ENCODE results near the gene CREBBP.

Gene CREBBP

DNA sequence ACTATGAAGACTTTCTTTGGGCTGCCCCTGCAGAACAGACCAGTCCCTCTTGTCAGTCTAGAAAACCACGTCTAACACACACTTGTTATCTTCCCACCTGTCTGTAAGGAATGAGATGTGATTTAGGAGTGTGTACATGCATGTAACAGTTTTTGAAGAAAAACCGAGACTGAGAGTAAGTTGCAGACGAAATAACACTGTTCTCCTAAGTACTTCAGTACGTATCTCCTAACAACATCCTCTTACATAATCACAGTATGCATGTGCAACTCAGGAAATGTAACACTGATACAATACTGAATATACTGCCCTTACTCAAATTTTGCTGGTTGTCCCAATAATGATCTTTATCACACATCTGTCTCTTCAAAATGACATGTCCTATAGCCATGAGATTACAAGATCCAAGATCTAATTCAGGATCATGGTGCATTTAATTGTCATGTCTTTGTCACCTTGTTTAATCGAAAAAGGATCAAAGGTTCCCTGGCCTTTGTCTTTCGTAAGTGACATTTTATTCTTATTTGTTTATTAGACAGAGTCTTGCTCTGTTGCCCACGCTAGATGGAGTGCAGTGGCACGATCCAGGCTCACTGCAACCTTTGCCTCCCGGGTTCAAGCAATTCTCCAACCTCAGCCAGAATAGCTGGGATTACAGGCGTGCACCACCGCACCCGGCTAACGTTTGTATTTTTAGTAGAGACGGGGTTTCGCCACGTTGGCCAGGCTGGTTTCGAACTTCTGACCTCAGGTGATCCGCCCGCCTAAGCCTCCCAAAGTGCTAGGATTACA, 25.6 kb downstream of the CREBBP start:
- no peak overlapping the region for H3K27ac Mint-ChIP-seq
- H3K9me3 Mint-ChIP-seq: no peaks in the 10 kb centered on the region
- H3K27me3 Mint-ChIP-seq (ENCODE audit: low read depth): no peaks in the 10 kb centered on the region
- no peak overlapping the region for H3K4me3 Mint-ChIP-seq
- H3K36me3 Mint-ChIP-seq (ENCODE audit: low read depth): peaks cover 2% of the 10 kb centered on the region
- peaks cover 34% of the 10 kb centered on the region for H3K4me1 Mint-ChIP-seq (ENCODE audit: low read depth)

GRCh38 chr16:3850544-3850899, 30.0 kb downstream of the CREBBP start:
- H3K36me3 Mint-ChIP-seq (ENCODE audit: low read depth): peaks cover 8% of the 10 kb centered on the region
- H3K9me3 Mint-ChIP-seq: no peaks in the 10 kb centered on the region
- no peak overlapping the region for H3K27ac Mint-ChIP-seq
- peaks cover 18% of the 10 kb centered on the region for H3K4me1 Mint-ChIP-seq (ENCODE audit: low read depth)
- H3K4me3 Mint-ChIP-seq: no peak overlapping the region
- no peaks in the 10 kb centered on the region for H3K27me3 Mint-ChIP-seq (ENCODE audit: low read depth)

DNA sequence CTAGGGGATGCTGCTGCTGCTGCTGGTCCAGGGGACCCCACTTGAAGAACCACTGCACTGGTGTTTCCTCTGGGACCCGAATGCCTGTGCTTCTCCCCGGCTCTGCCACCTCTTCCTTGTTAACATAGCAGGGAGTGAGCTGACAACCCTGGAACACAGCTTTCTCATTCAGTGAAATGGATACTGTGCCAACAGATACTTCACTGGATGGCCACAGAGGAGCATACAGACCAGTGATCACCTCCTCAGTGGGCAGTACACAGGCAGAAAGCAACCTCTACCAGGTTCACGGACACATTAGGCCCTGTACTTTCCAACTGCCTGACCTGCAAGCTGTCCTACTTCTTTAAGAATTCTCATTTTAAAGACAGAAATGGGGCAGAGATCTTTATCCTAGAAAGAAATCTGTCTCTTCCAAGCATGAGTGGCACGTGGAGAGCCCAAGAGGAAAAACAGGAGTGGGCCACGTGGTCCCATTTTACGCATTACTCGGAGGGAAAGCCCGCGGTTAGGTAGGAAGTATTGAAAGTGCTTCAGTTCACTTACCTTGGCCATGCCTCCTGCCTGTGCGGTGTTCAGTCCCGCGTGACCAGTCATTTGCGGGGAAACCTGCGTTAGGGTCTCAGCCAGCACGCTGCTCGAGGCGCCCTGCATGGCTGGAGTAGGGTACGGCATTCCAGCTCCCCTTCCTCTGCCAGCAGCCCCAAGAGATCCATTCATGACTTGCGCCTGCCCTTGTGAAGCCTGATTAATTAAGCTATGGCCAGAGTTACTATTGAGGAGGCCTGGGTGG, 30.6 kb downstream of the CREBBP start:
- H3K4me3 Mint-ChIP-seq: no peak overlapping the region
- peaks cover 20% of the 10 kb centered on the region for H3K4me1 Mint-ChIP-seq (ENCODE audit: low read depth)
- peaks cover 10% of the 10 kb centered on the region for H3K36me3 Mint-ChIP-seq (ENCODE audit: low read depth)
- no peaks in the 10 kb centered on the region for H3K9me3 Mint-ChIP-seq
- no peak overlapping the region for H3K27ac Mint-ChIP-seq
- H3K27me3 Mint-ChIP-seq (ENCODE audit: low read depth): no peaks in the 10 kb centered on the region

- H3K4me1 Mint-ChIP-seq (ENCODE audit: low read depth): peaks cover 6% of the 10 kb centered on the region
- no peak overlapping the region for H3K4me3 Mint-ChIP-seq
- peaks cover 10% of the 10 kb centered on the region for H3K36me3 Mint-ChIP-seq (ENCODE audit: low read depth)
- H3K9me3 Mint-ChIP-seq: no peaks in the 10 kb centered on the region
- no peaks in the 10 kb centered on the region for H3K27me3 Mint-ChIP-seq (ENCODE audit: low read depth)
- H3K27ac Mint-ChIP-seq: no peak overlapping the region
These were observed 33.9 kb downstream of the CREBBP start for GRCh38 chr16:3846595-3847091.

DNA sequence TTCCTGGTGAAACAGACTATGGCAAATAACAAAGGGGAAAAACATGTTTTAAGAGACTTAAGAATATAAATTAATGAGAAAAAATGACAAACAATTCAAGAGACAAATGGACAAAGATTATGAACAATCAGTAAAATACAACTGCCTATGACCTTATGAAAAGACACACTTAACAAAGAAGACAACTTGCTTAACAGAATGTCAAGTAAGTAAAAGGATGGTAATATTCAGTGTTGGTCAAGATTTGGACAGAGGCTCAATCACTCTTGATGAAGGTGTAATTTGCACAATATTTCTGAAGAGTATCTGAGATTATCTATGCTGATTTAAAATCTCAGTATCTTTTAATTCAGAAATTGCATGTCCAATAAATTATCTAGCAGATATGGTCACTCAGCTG, 34.4 kb downstream of the CREBBP start:
- Mint-ChIP-seq H3K4me1 (ENCODE audit: low read depth) (peaks cover 6% of the 10 kb centered on the region), H3K36me3 (ENCODE audit: low read depth) (peaks cover 10% of the 10 kb centered on the region), H3K27ac (no peak overlapping the region), H3K9me3 (no peaks in the 10 kb centered on the region), H3K27me3 (ENCODE audit: low read depth) (no peaks in the 10 kb centered on the region), H3K4me3 (no peak overlapping the region)

DNA sequence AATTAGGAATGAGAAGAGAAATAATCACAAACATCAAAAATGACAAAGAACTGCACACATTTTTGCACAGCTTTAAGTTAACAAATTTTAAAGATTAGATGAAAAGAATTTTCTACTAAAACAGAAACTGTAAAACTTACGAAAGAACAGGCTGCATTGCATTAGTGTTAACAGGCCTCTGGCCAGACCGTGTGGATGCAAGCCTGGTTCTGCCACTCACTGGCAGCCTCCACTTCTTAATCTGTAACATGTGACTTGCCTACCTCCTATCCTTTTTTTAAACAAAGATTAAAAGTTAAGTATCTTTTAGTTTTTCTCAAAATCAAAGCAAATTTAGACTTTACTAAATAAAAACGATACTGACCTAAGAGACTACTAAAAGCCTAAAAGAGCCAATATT, 37.5 kb downstream of the CREBBP start:
- Mint-ChIP-seq H3K9me3 (no peaks in the 10 kb centered on the region), H3K4me1 (ENCODE audit: low read depth) (peaks cover 6% of the 10 kb centered on the region), H3K27me3 (ENCODE audit: low read depth) (no peaks in the 10 kb centered on the region), H3K4me3 (no peak overlapping the region), H3K36me3 (ENCODE audit: low read depth) (peaks cover 2% of the 10 kb centered on the region), H3K27ac (no peak overlapping the region)

DNA sequence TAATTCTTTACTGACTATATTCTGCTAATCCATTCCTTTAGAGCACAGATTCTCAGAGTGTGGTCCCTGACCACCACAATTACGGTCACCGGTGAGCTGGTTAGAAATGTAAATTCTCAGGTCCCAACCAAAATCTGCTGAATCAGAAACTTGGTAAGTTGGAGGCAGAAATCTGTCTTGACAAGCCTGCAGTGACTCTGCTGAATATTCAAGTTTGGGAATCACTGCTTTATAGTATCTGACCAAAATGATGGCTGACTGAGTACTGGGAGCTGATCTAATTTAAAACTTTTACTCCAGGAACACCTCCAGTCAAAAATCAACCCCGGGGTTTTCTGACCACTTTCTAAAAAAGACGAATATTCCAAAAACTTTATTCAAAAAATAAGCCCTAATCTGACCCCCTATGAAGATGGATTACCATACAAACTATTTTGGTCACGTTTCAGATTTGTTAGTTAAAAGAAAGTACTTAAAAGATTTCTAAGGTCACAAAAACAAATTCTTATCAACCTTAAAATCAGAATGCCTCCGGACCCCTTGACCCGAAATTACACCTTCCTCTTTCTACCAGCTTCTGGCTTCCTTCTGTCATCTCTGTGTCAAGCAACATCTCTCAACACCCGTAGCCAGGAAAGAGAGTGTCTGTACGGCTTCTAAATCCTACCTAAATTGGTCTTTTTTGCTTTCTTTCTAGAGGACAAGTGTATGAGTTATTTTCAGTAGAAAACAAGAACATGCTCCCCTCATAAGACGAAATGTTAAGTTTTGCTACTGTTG, 38.6 kb downstream of the CREBBP start:
- H3K4me1 Mint-ChIP-seq (ENCODE audit: low read depth): peaks cover 7% of the 10 kb centered on the region

GRCh38 chr16:3839402-3840184, 40.9 kb downstream of the CREBBP start:
- Mint-ChIP-seq H3K36me3 (ENCODE audit: low read depth) (peaks cover 5% of the 10 kb centered on the region), H3K4me1 (ENCODE audit: low read depth) (peaks cover 1% of the 10 kb centered on the region), H3K27me3 (ENCODE audit: low read depth) (no peaks in the 10 kb centered on the region), H3K4me3 (no peak overlapping the region), H3K9me3 (peaks cover under 1% of the 10 kb centered on the region), H3K27ac (no peak overlapping the region)

More for the DNA sequence above, 38.6 kb downstream of the CREBBP start:
- no peaks in the 10 kb centered on the region for H3K27me3 Mint-ChIP-seq (ENCODE audit: low read depth)
- peaks cover 4% of the 10 kb centered on the region for H3K36me3 Mint-ChIP-seq (ENCODE audit: low read depth)
- no peaks in the 10 kb centered on the region for H3K9me3 Mint-ChIP-seq
- H3K27ac Mint-ChIP-seq: no peak overlapping the region
- no peak overlapping the region for H3K4me3 Mint-ChIP-seq

- H3K27me3 Mint-ChIP-seq (ENCODE audit: low read depth): no peaks in the 10 kb centered on the region
- H3K4me1 Mint-ChIP-seq (ENCODE audit: low read depth): peaks cover 1% of the 10 kb centered on the region
- peaks cover 12% of the 10 kb centered on the region for H3K36me3 Mint-ChIP-seq (ENCODE audit: low read depth)
- H3K27ac Mint-ChIP-seq: no peak overlapping the region
- no peak overlapping the region for H3K4me3 Mint-ChIP-seq
- H3K9me3 Mint-ChIP-seq: peaks cover 8% of the 10 kb centered on the region
These were observed 41.7 kb downstream of the CREBBP start for GRCh38 chr16:3838600-3839401.

DNA sequence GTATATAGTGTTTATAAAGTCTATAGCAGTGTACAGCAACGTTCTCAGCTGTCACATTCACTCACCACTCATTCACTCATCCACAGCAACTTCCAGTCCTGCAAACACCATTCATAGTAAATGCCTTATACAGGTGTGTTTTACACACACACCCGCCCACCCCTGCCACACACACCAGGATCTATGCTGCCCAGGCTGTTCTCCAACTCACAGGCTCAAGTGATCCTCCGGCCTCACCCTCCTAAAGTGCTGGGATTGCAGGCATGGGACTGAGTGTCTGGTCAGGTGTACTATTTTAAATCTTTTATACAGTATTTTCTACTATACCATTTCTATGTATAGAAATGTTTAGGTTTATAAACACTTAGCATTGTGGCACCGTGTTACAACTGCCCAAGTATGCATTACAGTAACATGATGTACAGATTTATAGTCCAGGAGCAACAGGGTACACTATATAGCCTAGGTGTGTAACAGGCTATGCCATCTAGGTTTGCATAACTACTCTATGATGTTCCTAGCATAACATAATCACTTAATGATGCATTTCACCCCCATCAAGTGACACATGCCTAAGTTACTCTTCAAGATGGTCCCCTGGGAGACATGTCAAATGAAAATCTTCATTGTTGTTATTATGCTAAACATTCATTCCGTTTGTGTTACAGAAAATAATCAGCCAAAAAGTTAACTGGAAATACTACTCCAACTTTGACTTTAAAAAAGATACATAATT, 42.5 kb downstream of the CREBBP start:
- no peaks in the 10 kb centered on the region for H3K27me3 Mint-ChIP-seq (ENCODE audit: low read depth)
- H3K4me3 Mint-ChIP-seq: no peak overlapping the region
- H3K4me1 Mint-ChIP-seq (ENCODE audit: low read depth): peaks cover 1% of the 10 kb centered on the region
- peaks cover 16% of the 10 kb centered on the region for H3K9me3 Mint-ChIP-seq
- H3K36me3 Mint-ChIP-seq (ENCODE audit: low read depth): peaks cover 19% of the 10 kb centered on the region
- H3K27ac Mint-ChIP-seq: no peak overlapping the region

GRCh38 chr16:3836641-3837040, 43.9 kb downstream of the CREBBP start:
- H3K4me3 Mint-ChIP-seq: no peak overlapping the region
- H3K9me3 Mint-ChIP-seq: peaks cover 20% of the 10 kb centered on the region
- H3K27ac Mint-ChIP-seq: no peak overlapping the region
- peaks cover 28% of the 10 kb centered on the region for H3K36me3 Mint-ChIP-seq (ENCODE audit: low read depth)
- H3K27me3 Mint-ChIP-seq (ENCODE audit: low read depth): no peaks in the 10 kb centered on the region
- H3K4me1 Mint-ChIP-seq (ENCODE audit: low read depth): peaks cover 1% of the 10 kb centered on the region

GRCh38 chr16:3835089-3835602, 45.4 kb downstream of the CREBBP start:
- no peak overlapping the region for H3K4me3 Mint-ChIP-seq
- H3K9me3 Mint-ChIP-seq: peaks cover 20% of the 10 kb centered on the region
- H3K36me3 Mint-ChIP-seq (ENCODE audit: low read depth): peaks cover 31% of the 10 kb centered on the region
- peaks cover 1% of the 10 kb centered on the region for H3K4me1 Mint-ChIP-seq (ENCODE audit: low read depth)
- no peak overlapping the region for H3K27ac Mint-ChIP-seq
- H3K27me3 Mint-ChIP-seq (ENCODE audit: low read depth): no peaks in the 10 kb centered on the region

DNA sequence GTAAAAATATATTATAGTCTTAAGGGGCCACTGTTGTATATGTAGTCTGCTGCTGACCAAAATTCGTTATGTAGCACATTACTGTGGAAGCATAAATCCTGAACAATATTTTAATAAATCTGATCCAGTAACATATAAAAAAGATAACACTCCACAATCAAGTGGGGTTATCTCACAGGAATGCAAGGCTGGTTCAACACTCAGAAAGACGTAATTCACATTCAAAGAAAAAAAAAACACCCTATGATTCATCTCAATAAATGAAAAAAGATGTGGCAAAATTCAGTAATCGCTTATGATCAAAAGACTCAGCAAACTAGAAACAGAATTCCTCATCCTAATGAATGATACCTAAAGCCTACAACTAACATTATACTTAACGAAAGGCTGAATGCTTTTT, 47.8 kb downstream of the CREBBP start:
- Mint-ChIP-seq H3K9me3 (peaks cover 20% of the 10 kb centered on the region), H3K4me3 (no peak overlapping the region), H3K4me1 (ENCODE audit: low read depth) (peaks cover 5% of the 10 kb centered on the region), H3K36me3 (ENCODE audit: low read depth) (peaks cover 36% of the 10 kb centered on the region), H3K27ac (no peak overlapping the region), H3K27me3 (ENCODE audit: low read depth) (no peaks in the 10 kb centered on the region)
